Hepatocyte (in vitro differentiated cells): ENCODE results near the gene LHX6. TPM values are rescaled to one million over a fixed set of nuclear protein-coding genes. Genes with fewer than 3 reads are reported as not detected.
A peak's percentile ranks its signal among the peaks of the same experiment; 100 is the strongest.

Source experiments
- DNase-seq: peaks from one replicate; pipeline ENCODE4 v3.0.0-alpha.2; 2016; ENCODE audit warnings: low spot score
- H2AFZ ChIP-seq: fragments of 200-600 bp; sonication (generic); 2 replicates; pipeline ENCODE4 v1.6.0; 2016; ENCODE audit warnings: antibody characterized with exemption, mild to moderate bottlenecking
- H3K27ac ChIP-seq: fragments of 200-600 bp; sonication (generic); 2 replicates; pipeline ENCODE4 v1.5.1; 2016; ENCODE audit warnings: mild to moderate bottlenecking
- H3K27me3 ChIP-seq: fragments of 200-600 bp; sonication (generic); 2 replicates; pipeline ENCODE4 v1.6.1; 2016
- H3K36me3 ChIP-seq: fragments of 200-600 bp; sonication (generic); replicated peaks from 2 replicates; pipeline ENCODE4 v1.5.1; 2016; ENCODE audit warnings: low read depth; ENCODE audit not compliant: insufficient read depth
- H3K4me1 ChIP-seq: fragments of 200-600 bp; sonication (generic); 2 replicates; pipeline ENCODE4 v1.5.1; 2016; ENCODE audit warnings: mild to moderate bottlenecking, moderate library complexity; ENCODE audit not compliant: insufficient read depth
- H3K4me2 ChIP-seq: fragments of 200-600 bp; sonication (generic); 2 replicates; pipeline ENCODE4 v1.6.0; 2016
- H3K4me3 ChIP-seq: fragments of 200-600 bp; sonication (generic); 2 replicates; pipeline ENCODE4 v1.5.1; 2016; ENCODE audit warnings: mild to moderate bottlenecking
- H3K79me2 ChIP-seq: fragments of 200-600 bp; sonication (generic); 2 replicates; pipeline ENCODE4 v1.6.0; 2017; ENCODE audit warnings: mild to moderate bottlenecking
- H3K9me2 ChIP-seq: fragments of 200-600 bp; sonication (generic); replicated peaks from 2 replicates; pipeline ENCODE4 v1.6.0; 2017; ENCODE audit warnings: mild to moderate bottlenecking; ENCODE audit not compliant: insufficient read depth
- H3K9me3 ChIP-seq: fragments of 200-600 bp; sonication (generic); 2 replicates; pipeline ENCODE4 v1.5.1; 2016; ENCODE audit warnings: low read depth, mild to moderate bottlenecking
- H4K20me1 ChIP-seq: fragments of 200-600 bp; sonication (generic); 2 replicates; pipeline ENCODE4 v1.6.0; 2016; ENCODE audit warnings: mild to moderate bottlenecking; ENCODE audit not compliant: insufficient read depth, poor library complexity, severe bottlenecking
- EZH2 ChIP-seq: fragments of 200-600 bp; sonication (generic); IDR thresholded peaks from 2 replicates; pipeline ENCODE4 v1.6.1; 2016; ENCODE audit warnings: antibody characterized with exemption, mild to moderate bottlenecking, borderline replicate concordance
- EZH2phosphoT487 ChIP-seq: fragments of 200-600 bp; sonication (generic); IDR thresholded peaks from one replicate; pipeline ENCODE4 v1.6.1; 2018; ENCODE audit warnings: antibody characterized with exemption, mild to moderate bottlenecking, low read depth, moderate library complexity; ENCODE audit not compliant: unreplicated experiment, severe bottlenecking
- WGBS: methylation state at CpG from one replicate; pipeline ENCODE4 v1.1.6; 2016; ENCODE audit warnings: low lambda C conversion rate; ENCODE audit errors: missing lambda C conversion rate; 5-methylcytosine and 5-hydroxymethylcytosine counted together
- polyA plus RNA-seq: library from polyadenylated mRNA; unstranded; fragments of >200 nt; fragmentation: Nextera tagmentation; extraction: Ambion mirVana; gene quantifications from 2 replicates; pipeline ENCODE4 v1.2.1, GENCODE V29; 2016
- total RNA-seq: library from RNA; depleted of rRNA; stranded (reverse); fragments of >200 nt; gene quantifications from 2 replicates; pipeline ENCODE4 v1.2.3, GENCODE V29; 2014
- TF ChIP-seq, protein P1 (sequence below): fragments of 200-600 bp; sonication (generic); IDR thresholded peaks from 2 replicates; pipeline ENCODE4 v1.5.1; 2016; ENCODE audit warnings: antibody characterized with exemption, mild to moderate bottlenecking; ENCODE audit not compliant: poor library complexity

Gene LHX6
- total and polyA plus RNA-seq, 2 experiments from 2014 or later: 0.10 to 0.39 TPM

GRCh38 chr9:122179054-122179689 is 49.6 kb downstream of the LHX6 start:
- DNase-seq: no peak
- no peak overlapping the region for H2AFZ ChIP-seq
- peaks cover 8% of the 10 kb centered on the region for H3K4me1 ChIP-seq
- H3K79me2 ChIP-seq: no peaks in the 10 kb centered on the region
- TF ChIP-seq EZH2phosphoT487 (no peak), EZH2 (no peak)
- TF ChIP-seq, protein P1, sequence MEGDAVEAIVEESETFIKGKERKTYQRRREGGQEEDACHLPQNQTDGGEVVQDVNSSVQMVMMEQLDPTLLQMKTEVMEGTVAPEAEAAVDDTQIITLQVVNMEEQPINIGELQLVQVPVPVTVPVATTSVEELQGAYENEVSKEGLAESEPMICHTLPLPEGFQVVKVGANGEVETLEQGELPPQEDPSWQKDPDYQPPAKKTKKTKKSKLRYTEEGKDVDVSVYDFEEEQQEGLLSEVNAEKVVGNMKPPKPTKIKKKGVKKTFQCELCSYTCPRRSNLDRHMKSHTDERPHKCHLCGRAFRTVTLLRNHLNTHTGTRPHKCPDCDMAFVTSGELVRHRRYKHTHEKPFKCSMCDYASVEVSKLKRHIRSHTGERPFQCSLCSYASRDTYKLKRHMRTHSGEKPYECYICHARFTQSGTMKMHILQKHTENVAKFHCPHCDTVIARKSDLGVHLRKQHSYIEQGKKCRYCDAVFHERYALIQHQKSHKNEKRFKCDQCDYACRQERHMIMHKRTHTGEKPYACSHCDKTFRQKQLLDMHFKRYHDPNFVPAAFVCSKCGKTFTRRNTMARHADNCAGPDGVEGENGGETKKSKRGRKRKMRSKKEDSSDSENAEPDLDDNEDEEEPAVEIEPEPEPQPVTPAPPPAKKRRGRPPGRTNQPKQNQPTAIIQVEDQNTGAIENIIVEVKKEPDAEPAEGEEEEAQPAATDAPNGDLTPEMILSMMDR: no peak
- H3K9me3 ChIP-seq: no peaks in the 10 kb centered on the region
- H4K20me1 ChIP-seq: no peaks in the 10 kb centered on the region
- H3K27ac ChIP-seq: peak overlapping the region; percentile 87
- H3K4me3 ChIP-seq: no peak overlapping the region
- 73% methylated on average over 5 of the region's 5 CpGs for WGBS
- no peaks in the 10 kb centered on the region for H3K36me3 ChIP-seq
- peaks cover 9% of the 10 kb centered on the region for H3K27me3 ChIP-seq
- peak overlapping the region; percentile 20 for H3K4me2 ChIP-seq
- no peaks in the 10 kb centered on the region for H3K9me2 ChIP-seq

GRCh38 chr9:122176916-122177315 is 51.8 kb downstream of the LHX6 start:
- Histone ChIP-seq H3K27ac (no peak overlapping the region), H2AFZ (no peak overlapping the region), H3K9me2 (no peaks in the 10 kb centered on the region), H3K36me3 (no peaks in the 10 kb centered on the region), H3K4me1 (peaks cover 8% of the 10 kb centered on the region), H3K79me2 (no peaks in the 10 kb centered on the region), H3K9me3 (no peaks in the 10 kb centered on the region), H4K20me1 (no peaks in the 10 kb centered on the region), H3K4me3 (no peak overlapping the region), H3K4me2 (no peak overlapping the region), H3K27me3 (no peaks in the 10 kb centered on the region)
- WGBS: 82% methylated on average over 2 of the region's 2 CpGs
- TF ChIP-seq EZH2phosphoT487: no peak
- no peak for TF ChIP-seq EZH2
- TF ChIP-seq, protein P1: no peak
- DNase-seq: no peak

GRCh38 chr9:122173670-122174069 is 55.1 kb downstream of the LHX6 start:
- Histone ChIP-seq H3K4me3 (no peak overlapping the region), H3K36me3 (no peaks in the 10 kb centered on the region), H3K9me2 (no peaks in the 10 kb centered on the region), H4K20me1 (no peaks in the 10 kb centered on the region), H3K27me3 (no peaks in the 10 kb centered on the region), H3K4me2 (no peak overlapping the region), H3K9me3 (no peaks in the 10 kb centered on the region), H2AFZ (no peak overlapping the region), H3K4me1 (no peaks in the 10 kb centered on the region), H3K27ac (no peak overlapping the region), H3K79me2 (no peaks in the 10 kb centered on the region)
- 82% methylated on average over 3 of the region's 3 CpGs for WGBS
- no peak for TF ChIP-seq EZH2phosphoT487
- no peak for TF ChIP-seq EZH2
- TF ChIP-seq, protein P1: no peak
- no peak for DNase-seq
